ENCODE measurements around the gene METTL2B. TPM values are rescaled to one million over a fixed set of nuclear protein-coding genes. Genes with fewer than 3 reads are reported as not detected.
"Not testable (repeated sequence)": the region's sequence is repeated elsewhere in the genome, so short reads cannot be mapped to it uniquely, and the experiment has no call there.

The METTL2B gene
- total RNA-seq, 1 experiment from 2014 or later: 62.9 TPM

DNA sequence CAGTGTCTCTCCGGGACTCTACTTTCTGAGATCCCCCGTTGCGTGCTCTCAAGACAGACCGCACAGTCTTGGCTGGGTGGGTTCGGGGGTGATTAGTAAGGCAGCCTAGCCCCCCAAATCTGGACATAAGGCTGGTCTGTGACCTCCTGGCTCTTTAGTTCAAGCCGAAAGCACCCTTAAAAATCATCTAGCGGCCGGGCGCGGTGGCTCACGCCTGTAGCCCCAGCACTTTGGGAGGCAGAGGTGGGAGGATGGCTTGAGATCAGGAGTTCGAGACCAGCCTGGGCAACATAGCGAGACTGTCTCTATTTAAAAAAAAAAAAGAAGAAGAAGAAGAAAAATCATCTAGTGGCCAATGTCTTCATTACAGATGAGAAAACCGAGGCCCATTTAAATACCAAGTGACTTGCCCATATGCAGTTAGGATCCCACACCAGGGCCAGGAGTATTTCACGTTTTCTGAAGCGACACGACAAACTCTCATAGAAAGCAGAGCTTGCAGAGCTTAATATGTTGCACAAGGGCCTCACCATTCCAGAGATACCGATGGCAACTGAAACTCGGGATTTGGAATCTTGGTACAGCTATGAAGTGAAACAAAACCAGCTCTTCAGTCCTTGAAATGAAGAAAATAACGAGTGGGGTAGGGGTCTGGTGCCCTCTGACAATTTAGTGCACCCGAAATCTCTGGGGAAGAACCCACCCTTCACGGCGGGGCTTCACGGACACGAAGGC, 21.6 kb upstream of the METTL2B start:
- no peak for DNase-seq (ENCODE audit: low read depth)

DNA sequence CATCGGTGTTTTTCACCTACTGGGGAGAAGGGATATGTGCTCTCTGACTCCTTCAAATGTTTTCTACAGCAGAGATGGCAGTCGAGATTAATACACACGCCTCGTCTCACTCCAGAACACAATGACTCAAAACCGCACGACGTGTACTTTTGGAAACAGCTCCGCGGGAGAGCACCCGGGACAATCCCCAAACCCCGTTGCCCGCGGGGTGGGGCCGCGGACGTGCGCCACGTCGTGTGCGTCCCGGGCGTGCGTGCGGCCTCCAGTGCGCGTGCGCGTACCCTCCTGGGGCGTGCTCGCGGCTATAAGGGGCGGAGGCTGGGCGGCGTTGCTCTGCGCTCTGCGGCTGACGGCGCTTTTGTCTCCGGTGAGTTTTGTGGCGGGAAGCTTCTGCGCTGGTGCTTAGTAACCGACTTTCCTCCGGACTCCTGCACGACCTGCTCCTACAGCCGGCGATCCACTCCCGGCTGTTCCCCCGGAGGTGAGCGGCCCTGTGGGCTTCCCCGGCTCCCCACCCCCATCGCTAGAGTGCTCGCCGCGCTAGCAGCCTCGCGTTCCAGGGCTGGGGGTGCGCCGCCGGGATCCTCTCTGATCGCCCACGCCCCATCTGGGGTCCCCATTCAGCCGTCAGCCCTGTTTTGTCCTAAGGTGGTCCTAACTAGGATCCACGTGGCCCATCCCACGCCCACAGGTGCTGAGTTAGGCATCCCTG, 20.8 kb upstream of the METTL2B start, which contains the start of gene HILPDA:
Gene HILPDA (plus strand): TSS at position 336 of the 712 bp plus-strand sequence. CDS start 1,391 bp downstream, outside the sequence.
- peak; percentile 91 for DNase-seq (ENCODE audit: low read depth)

DNA sequence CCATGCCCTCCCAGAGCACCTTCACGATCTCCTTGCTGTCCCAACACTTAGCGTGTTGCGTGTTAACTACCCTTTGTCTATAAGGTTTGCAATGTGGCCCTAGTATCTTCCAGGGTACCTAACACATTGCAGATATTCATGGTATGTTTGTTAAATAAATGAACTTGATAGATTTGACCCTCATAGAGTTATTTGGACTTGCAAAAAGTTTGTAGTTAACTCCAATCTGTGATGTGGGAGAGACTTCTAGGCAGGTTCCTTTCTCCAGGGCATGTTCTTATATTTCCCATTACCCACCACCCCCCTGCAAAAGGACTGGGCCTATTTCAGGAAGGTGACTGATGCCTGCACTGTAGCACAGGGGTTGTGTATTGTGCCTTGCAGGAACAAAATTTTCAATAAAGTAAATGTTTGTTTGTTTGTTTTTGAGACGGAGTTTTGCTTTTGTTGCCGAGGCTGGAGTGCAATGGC, 20.3 kb upstream of the METTL2B start:
- DNase-seq (ENCODE audit: low read depth): no peak

DNA sequence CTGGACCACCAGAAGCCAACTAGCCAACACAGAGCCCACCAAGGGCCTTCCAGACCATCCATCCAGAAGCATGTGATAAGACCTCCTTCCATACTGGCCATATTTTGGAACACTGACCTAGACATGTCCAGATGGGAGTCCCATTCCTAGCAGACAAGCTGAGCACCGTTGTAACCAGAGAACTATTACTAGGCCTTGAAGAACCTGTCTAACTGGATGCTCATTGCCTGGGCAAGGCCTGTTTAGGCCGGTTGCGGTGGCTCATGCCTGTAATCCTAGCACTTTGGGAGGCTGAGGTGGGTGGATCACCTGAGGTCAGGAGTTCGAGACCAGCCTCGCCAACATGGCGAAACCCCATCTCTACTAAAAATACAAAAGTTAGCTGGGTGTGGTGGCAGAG, 19.2 kb upstream of the METTL2B start:
- not testable (repeated sequence) for DNase-seq (ENCODE audit: low read depth)

DNA sequence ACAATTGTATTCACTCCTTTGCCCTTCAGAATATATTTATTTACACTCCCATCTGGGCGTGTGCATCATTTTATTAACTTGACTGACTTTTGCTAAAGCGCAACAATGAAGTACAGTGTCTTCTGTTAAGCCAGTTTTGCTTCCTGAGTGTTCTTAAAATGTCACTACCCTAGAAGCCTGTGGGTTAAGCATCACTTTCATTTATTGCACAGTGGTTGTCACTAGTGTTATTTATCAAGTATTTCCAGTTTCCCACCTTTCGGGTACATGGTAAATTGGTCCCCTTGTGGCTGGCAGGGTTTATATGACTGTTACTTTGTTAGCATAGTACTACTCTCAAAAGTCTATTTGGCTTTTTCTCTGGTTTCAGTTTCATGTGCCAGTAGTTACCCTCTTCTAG, 17.6 kb upstream of the METTL2B start:
- DNase-seq (ENCODE audit: low read depth): no peak

DNA sequence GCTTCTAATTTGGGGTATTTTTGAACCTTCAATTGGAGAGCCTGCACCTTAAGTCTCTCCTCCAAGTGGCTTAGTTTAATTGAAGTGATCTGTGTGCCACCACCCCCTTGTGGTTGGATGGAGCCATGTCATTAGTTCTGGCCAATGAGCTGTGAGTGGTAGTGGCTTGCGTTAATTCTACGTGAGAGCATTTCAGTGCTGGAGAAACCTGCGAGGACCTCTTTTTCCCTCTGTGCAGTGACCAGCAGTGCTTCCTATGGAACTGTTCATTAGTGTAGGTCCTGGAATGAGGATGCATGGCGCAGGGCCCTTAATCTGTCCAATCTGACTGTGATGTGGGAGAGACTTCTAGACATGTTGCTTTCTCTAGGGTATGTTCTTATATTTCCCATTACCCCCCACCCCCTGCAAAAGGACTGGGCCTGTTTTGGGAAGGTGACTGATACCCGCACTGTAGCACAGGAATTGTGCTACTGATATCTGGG, 17.1 kb upstream of the METTL2B start:
- peak; percentile 58 for DNase-seq (ENCODE audit: low read depth)

DNA sequence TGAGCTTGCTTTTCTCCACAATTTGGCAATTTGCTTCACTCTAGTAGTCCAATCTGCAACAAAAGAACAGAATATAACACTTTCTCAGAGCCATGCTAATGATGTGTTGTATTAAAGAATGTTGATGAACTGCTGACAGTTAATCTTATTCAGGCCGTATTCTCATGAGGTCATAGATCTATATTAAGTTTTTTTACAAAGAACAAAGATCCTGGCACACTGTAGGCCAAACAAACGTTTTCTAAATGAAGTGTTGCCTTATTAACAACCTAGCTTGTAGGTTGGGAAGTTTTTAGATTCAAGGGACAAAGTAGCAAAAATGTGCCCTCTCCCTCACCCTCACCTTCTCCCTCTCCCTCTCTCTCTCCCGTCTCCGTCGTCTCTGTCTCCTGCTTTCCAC, 14.1 kb upstream of the METTL2B start:
- DNase-seq (ENCODE audit: low read depth): no peak

DNA sequence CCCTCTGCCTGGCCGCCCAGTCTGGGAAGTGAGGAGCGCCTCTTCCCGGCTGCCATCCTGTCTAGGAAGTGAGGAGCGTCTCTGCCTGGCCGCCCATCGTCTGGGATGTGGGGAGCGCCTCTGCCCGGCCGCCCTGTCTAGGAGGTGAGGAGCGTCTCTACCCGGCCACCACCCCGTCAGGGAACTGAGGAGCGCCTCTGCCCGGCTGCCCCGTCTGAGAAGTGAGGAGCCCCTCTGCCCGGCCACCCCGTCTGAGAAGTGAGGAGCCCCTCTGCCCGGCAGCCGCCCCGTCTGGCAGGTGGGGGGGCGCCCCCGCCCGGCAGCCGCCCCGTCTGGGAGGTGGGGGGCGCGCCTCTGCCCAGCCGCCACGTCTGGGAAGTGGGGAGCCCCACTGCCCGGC, 13.2 kb upstream of the METTL2B start:
- DNase-seq (ENCODE audit: low read depth): not testable (repeated sequence)

DNA sequence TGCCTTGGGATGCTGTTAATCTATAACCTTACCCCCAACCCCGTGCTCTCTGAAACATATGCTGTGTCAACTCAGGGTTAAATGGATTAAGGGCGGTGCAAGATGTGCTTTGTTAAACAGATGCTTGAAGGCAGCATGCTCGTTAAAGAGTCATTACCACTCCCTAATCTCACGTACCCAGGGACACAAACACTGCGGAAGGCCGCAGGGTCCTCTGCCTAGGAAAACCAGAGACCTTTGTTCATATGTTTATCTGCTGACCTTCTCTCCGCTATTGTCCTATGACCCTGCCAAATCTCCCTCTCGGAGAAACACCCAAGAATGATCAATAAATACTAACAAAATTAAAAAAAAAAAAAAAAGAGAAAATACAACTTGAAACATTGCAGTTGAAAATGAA, 12.6 kb upstream of the METTL2B start:
- not testable (repeated sequence) for DNase-seq (ENCODE audit: low read depth)

DNA sequence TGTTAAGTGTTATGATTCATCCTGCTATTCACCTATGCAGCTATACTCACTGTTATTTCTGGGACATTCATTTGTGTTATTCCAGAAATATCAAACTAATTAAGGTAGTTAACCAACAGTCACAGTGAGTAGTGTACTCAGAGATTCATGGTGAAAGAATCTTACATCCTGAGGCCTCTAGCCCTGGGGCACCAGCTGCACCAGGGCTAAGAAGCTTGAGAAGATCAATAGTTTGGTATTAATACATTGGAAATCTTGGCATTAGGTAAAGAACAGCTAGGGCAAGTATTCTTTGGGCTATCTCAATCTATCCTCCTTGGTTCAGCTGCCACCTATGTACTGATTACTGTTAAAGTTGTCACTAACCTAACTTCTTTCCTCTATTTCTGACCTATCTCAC, 9.7 kb upstream of the METTL2B start:
- DNase-seq (ENCODE audit: low read depth): not testable (repeated sequence)

DNA sequence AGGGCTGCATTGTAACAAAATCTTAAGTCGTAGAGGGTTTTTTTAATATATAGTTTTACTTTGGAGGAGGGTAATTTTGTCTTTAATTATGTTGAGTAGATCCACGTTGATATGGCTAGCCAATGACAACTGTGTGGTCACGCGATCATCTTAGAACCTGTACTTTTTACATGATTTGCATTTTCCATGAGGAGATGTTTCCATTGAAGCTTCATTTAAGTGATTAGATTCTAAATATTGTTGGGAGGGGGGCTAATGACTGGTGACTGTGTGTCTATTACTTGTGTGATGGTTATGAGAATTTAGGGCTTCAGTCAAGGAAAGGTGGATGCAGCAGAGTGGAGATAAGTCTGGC, 765 bp downstream of the METTL2B start:
- DNase-seq (ENCODE audit: low read depth): not testable (repeated sequence)

DNA sequence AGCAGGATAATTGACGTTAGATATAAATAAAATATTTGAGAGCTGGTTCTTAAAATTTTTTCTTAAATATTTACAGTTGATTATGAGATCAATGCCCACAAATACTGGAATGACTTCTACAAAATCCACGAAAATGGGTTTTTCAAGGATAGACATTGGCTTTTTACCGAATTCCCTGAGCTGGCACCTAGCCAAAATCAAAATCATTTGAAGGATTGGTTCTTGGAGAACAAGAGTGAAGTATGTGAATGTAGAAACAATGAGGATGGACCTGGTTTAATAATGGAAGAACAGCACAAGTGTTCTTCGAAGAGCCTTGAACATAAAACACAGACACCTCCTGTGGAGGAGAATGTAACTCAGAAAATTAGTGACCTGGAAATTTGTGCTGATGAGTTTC, 2.5 kb downstream of the METTL2B start:
- not testable (repeated sequence) for DNase-seq (ENCODE audit: low read depth)

DNA sequence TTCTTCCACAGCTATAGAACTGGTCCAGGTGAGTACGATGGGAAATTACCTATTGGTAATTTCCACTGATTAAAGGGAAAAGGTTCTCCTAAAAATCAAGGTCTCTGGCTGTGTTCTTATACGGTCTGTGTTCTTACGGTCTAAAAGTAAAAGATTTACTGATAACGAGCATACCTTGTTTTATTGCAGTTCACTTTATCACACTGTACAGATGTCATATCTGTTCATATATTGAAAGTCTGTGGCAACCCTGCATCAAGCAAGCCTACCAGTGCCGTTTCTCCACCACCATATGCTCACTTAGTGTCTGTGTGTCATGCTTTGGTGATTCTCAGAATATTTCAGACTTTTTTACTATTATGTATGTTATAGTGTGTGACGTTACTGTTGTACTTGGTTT, 11.6 kb downstream of the METTL2B start:
- not testable (repeated sequence) for DNase-seq (ENCODE audit: low read depth)

DNA sequence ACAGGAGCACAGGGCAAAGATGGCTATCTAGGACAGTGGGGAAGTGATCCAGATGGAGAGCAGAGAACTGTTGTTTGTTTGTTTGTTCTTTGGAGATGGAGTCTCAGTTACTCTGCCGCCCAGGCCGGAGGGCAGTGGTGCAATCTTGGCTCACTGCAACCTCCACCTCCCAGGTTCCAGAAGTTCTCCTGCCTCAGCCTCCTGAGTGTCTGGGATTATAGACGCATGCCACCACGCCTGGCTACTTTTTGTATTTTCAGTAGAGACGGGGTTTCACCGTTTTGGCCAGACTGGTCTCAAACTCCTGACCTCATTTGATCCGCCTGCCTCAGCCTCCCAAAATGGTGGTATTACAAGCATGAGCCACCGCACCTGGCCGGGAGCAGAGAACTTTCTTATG, 20.9 kb downstream of the METTL2B start:
- DNase-seq (ENCODE audit: low read depth): no peak

DNA sequence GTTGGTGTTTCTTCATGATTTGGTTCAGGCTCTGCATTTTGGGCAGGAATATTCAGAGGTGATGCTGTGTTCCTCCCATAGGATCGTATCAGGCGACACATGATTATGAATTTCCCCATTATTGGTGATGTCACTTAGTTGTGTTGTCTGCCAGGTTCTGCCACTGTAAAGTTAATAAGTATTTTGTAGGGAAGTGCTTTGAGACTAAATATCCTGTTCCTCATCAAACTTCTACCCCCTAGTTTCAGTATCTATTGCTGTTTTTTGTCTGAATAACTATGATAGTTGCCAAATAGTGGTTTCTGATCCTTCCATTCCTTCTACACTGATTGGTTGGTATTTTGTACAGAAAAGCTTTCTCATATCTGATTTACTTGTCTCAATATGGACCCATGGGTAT, 28.9 kb downstream of the METTL2B start:
- DNase-seq (ENCODE audit: low read depth): not testable (repeated sequence)

DNA sequence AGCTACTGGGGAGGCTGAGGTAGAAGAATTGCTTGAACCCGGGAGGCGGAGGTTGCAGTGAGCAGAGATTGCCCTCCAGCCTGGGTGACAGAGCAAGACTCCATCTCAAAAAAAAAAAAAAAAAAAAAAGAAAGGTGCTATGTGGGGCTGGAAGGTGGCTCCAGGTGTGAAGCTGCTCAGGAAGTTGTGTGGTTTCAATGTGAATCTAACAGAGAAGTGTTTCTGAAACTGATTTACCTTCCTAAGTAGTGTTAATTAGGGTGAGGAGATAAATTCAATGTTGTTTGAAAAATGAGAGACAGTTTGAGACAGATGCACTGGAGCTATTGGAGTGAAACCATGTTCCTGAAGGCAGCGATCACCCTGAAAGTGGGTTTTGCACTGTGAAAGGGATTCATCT, 30.3 kb downstream of the METTL2B start:
- not testable (repeated sequence) for DNase-seq (ENCODE audit: low read depth)

DNA sequence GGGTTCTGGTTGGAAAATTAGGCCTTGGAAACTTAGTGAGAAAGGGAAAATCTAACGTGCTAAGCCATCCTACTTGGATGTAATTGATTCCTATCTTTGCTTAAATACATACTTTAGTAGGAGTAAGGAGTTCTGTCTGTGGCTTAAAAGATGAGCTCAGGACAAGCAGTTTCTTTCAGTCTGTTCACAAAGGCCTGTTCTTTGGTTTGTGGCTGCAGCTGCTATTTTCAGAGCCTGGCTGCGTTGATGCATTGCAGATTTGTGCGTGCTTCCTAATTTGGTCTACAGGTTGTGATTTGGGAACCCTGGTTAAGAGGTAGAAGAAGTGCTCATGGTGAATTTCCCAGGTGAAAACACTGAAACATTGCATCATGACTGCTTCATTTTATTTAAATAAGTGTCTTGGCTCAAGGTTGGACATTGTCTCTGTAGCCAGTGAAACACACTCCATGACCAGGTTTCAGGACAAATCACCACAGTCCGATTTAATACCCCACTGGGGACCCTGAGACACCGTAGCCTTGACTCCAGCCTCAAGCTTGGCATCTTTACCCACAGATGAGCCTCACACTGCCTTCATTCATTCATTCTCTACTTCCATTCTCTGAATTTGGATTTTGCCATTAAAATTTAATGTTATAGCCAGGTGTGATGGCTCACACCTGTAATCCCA, 30.9 kb downstream of the METTL2B start:
- not testable (repeated sequence) for DNase-seq (ENCODE audit: low read depth)

DNA sequence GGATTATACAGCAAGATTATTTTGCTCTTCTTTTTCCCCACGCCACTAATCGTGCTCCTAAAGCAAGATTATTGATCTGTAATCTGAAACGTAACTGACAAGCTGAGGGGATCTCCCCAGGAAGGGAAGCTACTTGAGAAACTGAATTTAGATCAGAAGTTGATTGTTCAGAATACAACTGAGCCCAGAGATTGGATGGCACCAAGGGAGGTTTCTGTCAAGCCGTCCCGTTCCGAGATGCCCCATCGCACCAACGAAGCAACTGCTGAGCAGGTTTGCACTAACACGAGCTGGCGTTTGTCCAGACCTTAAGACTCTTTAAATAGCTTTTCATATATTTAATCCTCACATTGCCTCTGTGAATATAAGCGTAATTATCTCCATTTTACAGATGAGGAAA, 35.1 kb downstream of the METTL2B start:
- DNase-seq (ENCODE audit: low read depth): not testable (repeated sequence)

DNA sequence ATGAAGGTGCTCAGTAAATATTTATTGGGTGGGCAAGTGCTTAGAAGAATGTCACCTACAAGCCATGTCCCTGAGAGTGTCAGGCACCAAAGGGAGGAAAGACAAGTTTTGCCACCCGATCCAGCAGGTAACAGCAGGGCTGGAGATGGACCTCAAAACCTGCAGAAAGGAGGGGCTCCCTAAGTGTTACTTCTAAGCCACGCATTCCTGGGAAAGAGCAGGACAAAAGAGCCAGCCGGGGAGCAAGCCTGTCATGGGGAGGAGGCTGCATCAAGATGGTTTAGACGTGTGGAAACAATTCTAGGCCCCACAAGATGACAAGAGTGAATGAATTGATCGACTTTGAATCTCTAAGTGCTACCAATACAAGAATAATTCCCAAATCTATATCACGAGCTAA, 38.7 kb downstream of the METTL2B start:
- not testable (repeated sequence) for DNase-seq (ENCODE audit: low read depth)

DNA sequence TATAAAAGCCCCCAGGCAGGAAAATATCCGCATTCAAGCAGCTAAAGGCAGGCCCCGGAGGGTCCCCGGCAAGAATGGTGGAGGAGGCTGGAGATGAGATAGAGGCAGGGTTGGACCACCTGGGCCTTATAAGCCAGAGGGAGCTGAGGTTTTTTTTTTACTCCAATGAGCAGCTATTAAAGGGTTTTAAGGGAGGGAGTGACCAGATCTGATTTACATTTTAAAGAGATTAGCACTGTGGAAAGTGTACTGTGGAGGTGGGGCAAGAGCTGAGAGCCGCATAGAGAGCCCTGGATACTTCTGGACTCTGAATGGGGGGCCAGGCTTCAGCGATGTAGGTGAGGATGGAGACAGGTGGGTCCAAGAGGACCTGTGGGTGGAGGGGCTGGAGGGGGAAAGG, 40.5 kb downstream of the METTL2B start:
- DNase-seq (ENCODE audit: low read depth): not testable (repeated sequence)

DNA sequence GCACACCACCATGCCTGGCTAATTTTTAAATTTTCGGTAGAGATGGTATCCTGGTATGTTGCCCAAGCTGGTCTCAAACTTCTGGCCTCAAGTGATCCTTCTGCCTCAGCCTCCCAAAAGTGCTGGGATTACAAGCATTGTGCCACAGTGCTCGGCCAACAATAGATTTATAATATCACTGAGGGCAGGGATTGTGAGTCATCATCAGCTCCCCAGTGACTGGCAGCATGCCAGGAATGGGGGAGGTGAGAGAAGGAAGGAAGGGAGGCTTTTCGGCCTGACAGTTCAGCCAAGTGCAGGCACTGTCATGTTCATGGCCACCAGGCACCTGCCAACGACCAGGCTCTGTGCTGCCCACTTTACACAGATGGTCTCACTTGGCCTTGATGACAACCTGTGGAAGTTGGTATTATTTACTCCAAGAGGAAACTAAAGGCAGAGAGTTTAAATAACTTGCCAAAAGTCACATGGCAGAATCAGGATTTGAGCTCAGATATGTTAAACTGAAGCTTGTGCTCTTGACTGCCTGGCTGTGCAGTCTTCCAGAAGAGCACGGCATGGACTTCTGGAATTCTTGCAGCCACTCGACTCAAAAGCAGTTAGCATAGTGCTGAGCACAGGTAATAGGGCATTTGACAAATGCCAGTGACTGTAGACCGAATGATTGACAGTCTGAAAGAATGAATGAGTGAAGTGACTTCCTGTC, 46.8 kb downstream of the METTL2B start:
- DNase-seq (ENCODE audit: low read depth): peak; percentile 83
